Psoas muscle (tissue), 8 donors: ENCODE results near the gene TMEM121B. TPM values are rescaled to one million over a fixed set of nuclear protein-coding genes. Genes with fewer than 3 reads are reported as not detected.

Source experiments
- ATAC-seq, 4 donors: fragments of 200-7000 bp; cut with Tn5 transposase; one replicate each; pipeline ENCODE4 v1.9.1; 2020; ENCODE audit warnings: moderate library complexity in 3 of 4, mild to moderate bottlenecking in 2 of 4
- DNase-seq, 2 donors: peaks; one replicate each; pipeline ENCODE4 v3.0.0-alpha.2; 2020
- H3K27ac ChIP-seq: fragments of 200-600 bp; one replicate; pipeline ENCODE4 v1.8.0; 2022
- H3K27me3 ChIP-seq, 3 donors: fragments of 200-600 bp in 1 of 3; one replicate each; pipeline versions ENCODE4 v1.6.1 to v1.8.0; 2013 to 2022; ENCODE audit warnings: low read length in 2 of 3, mild to moderate bottlenecking in 2 of 3, moderate library complexity in 1 of 3; ENCODE audit not compliant: insufficient read depth in 3 of 3
- H3K36me3 ChIP-seq, 2 donors: fragments of 200-600 bp in 1 of 2; one replicate each; pipeline versions ENCODE4 v1.6.1 to v1.8.0; 2013 to 2022; ENCODE audit warnings: low read depth in 1 of 2, mild to moderate bottlenecking in 1 of 2, moderate library complexity in 1 of 2; ENCODE audit not compliant: insufficient read depth in 1 of 2
- H3K4me1 ChIP-seq: fragments of 200-600 bp; one replicate; pipeline ENCODE4 v1.8.0; 2022
- H3K4me3 ChIP-seq: fragments of 200-600 bp; one replicate; pipeline ENCODE4 v1.8.0; 2022; ENCODE audit warnings: mild to moderate bottlenecking
- H3K9me3 ChIP-seq: fragments of 200-600 bp; one replicate; pipeline ENCODE4 v1.8.0; 2022
- CTCF ChIP-seq: fragments of 200-600 bp; IDR thresholded peaks from one replicate; pipeline ENCODE4 v1.8.0; 2022; ENCODE audit warnings: antibody characterized with exemption
- WGBS, 3 donors: extraction: QIAGEN DNeasy Blood & Tissue Kit; methylation state at CpG; one replicate each; pipeline versions ENCODE4 v1.1.6 to v1.1.7; 2013; 5-methylcytosine and 5-hydroxymethylcytosine counted together
- intact Hi-C, 2 donors: fragments of 100-400 bp; cut with DNase I; formaldehyde crosslinking; loops; one replicate each; pipeline versions ENCODE4 v1.11.0 to v1.14.2; 2022
- polyA plus RNA-seq, 3 donors: library from polyadenylated mRNA; stranded (reverse); fragments of 200-250 nt; gene quantifications; one replicate each; pipeline ENCODE4 v1.2.3, GENCODE V29; 2013
- total RNA-seq, 4 donors: library from RNA; stranded (reverse); fragmentation: NEBNext Ultra II Directional in 2 of 4; extraction: Animal tissue kit (Norgen Biotek cat#: 25700) in 2 of 4; gene quantifications; one replicate each; pipeline versions ENCODE4 v1.2.1 to v1.2.4, GENCODE V29; 2021 to 2023
- donor health status: healthy with polysubstance abuse.
- donor health status: DM: no; HTN: no; CAD: no; lungs with moderate emphysema.
- donor health status: Bipolar disorder and iron deficiency.
- donor health status: healthy.
- donor health status: DM: yes; HTN: yes; CAD: no.
- donor health status: DM: no; HTN: no; CAD: no.
- donor health status: DM: no; HTN: no; CAD: no.
- donor health status: DM: yes; HTN: yes; CAD: no.

The TMEM121B gene
- total and polyA plus RNA-seq, 7 donors = 0.03 to 0.80 (median 0.28) TPM

DNA sequence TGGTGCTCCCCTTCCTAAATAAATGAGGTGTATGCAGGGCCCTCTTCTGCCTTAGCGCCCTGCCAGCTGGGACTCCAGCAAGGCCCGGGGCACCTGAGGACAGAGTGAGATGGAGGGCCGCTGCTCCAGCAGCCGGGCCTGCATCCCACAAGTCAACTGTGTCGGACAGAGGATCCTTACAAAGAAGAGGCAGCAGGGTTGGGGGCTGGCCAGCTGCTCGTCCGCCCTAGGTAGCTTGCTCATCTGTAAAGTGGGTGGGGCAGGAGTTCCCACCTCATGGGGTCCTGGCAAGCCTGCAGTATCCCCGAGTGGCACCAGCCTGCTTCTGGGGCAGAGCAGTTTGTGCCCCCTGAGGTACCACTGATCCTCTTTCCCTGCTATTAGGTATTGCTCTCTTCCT lies 7.6 kb downstream of the TMEM121B start:
- ATAC-seq (no peak), DNase-seq (no peak)
- Histone ChIP-seq H3K9me3 (no peaks in the 10 kb centered on the region), H3K27ac (no peak overlapping the region), H3K27me3 (no peaks in the 10 kb centered on the region), H3K4me1 (no peaks in the 10 kb centered on the region), H3K36me3 (no peaks in the 10 kb centered on the region), H3K4me3 (no peak overlapping the region)
- no peak for TF ChIP-seq CTCF
- WGBS, 3 donors = 82 to 84% (median 83%) methylated on average over 8 of the region's 8 CpGs
- intact Hi-C loops = no loop called here

GRCh38 chr22:17112491-17113042 lies 8.6 kb downstream of the TMEM121B start:
- Histone ChIP-seq H3K9me3 (no peaks in the 10 kb centered on the region), H3K27me3 (no peaks in the 10 kb centered on the region), H3K36me3 (peaks cover 0 to 3% of the 10 kb centered on the region in 2 donors), H3K4me1 (no peaks in the 10 kb centered on the region), H3K4me3 (no peak overlapping the region), H3K27ac (no peak overlapping the region)
- 58 to 64% (median 62%) methylated on average over 9 of the region's 9 CpGs for WGBS, 3 donors
- DNase-seq (no peak), ATAC-seq (no peak)
- intact Hi-C loops = no loop called here
- TF ChIP-seq CTCF = no peak

GRCh38 chr22:17110791-17111550 lies 10.2 kb downstream of the TMEM121B start:
- Histone ChIP-seq H3K4me3 (no peak overlapping the region), H3K4me1 (no peaks in the 10 kb centered on the region), H3K9me3 (no peaks in the 10 kb centered on the region), H3K36me3 (peaks cover 0 to 5% of the 10 kb centered on the region in 2 donors), H3K27ac (no peak overlapping the region), H3K27me3 (no peaks in the 10 kb centered on the region)
- no peak for ATAC-seq
- WGBS, 3 donors = 72 to 82% (median 74%) methylated on average over 13 of the region's 13 CpGs
- no peak for TF ChIP-seq CTCF
- intact Hi-C loops = no loop called here
- no peak for DNase-seq

DNA sequence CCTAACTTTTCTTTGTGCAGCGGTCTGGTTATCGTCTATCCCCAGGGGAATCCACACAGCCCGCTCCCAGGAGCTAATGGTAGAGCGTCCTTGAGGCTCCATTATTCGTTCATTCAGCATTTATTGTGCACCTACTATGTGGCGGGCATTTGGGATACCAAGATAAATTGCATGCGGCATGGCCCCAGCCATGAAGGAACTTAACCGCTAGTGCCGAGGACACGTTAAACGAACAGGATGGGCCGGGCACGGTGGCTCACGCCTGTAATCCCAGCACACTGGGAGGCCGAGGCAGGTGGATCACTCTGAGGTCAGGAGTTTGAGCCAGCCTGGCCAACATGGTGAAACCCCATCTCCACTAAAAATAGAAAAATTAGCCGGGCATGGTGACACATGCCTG lies 11.2 kb downstream of the TMEM121B start:
- Histone ChIP-seq H3K36me3 (peaks cover 0 to 5% of the 10 kb centered on the region in 2 donors), H3K4me1 (no peaks in the 10 kb centered on the region), H3K27me3 (no peaks in the 10 kb centered on the region), H3K9me3 (no peaks in the 10 kb centered on the region), H3K27ac (no peak overlapping the region), H3K4me3 (no peak overlapping the region)
- no peak for ATAC-seq
- DNase-seq = no peak
- intact Hi-C loops = no loop called here
- 79 to 83% (median 82%) methylated on average over 16 of the region's 16 CpGs for WGBS, 3 donors
- TF ChIP-seq CTCF = no peak
